Suppressor macrophage treated with lipopolysaccharide for 4 hours (primary cell): Measurements from ENCODE around the gene NTHL1.

Experiments
- DNase-seq: peaks from one replicate; pipeline ENCODE4 v3.0.0-alpha.2; 2020

NTHL1 gene

DNA sequence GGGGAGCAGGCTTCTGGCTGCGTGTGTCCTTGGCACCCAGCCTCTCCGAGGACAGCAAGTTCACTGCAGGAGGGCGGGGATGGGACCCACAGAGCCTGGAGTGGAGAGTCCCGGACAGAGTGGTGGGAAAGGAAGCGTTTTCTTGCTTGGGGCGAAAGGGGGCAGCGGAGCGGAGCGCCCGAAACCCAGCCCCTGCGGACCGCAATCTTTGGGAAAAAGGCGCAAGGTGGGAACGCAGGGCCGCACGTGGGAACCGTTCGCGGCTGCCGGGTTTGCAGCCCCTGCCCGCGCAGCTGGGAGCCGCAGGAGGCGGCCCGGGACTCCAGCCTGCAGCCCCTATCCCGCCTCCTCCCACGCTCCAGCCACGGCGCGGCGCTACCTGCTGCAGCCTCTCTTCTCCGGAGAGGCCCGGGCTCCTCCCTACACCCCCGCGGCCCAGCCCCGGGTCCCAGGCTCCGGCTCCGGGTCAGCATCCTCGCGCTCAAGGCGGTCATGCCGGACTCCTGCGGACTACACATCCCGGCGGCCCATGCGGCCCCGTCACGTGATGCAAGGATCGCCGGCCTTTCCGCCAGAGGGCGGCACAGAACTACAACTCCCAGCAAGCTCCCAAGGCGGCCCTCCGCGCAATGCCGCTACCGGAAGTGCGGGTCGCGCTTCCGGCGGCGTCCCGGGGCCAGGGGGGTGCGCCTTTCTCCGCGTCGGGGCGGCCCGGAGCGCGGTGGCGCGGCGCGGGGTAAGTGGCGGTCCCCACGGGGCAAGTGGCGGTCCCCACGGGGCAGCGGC lies at the start of gene NTHL1, which contains the start of gene TSC2:
Gene NTHL1, minus strand, starts transcription at position 505 of the 786 bp plus-strand sequence. Its CDS starts 11 bp downstream, at position 494.
Gene TSC2, plus strand, starts transcription at position 656 of the 786 bp plus-strand sequence. CDS start 631 bp downstream, outside the sequence.
- peak; percentile 97 for DNase-seq

DNA sequence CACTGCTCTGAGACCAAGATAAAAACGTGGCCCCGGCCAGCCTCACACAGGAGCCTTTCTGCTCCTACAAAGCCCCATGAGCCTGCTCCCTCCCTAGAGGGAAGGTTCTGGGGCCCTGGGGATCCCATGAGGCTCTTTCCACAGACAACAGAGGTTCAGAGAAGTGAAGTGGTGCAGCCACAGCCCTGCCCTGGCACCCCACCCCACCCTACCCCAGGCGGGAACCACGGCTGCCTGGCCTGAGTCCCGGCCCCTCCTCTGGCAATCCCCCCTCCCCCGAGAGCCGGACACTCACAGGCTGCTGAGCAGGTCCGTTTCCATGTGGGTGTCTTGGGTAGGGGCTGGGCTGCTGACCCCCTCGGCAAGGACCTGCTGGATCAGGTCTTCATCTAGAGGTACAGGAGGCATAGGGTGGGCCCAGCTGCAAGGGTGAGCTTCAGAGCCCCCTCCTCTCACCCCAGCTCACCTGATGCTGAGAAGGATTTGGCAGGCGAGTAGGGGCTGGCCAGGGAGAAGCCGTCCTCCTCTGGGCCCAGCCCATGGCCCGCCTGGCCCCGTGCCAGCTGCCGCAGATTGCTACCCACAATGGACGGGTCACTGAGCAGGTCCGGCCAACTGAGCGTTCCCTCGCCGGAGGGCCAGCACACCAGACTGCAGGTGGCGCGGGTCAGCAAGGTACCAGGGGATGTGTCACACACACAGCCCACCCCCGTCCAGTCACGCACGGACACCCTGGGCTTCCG lies 49.4 kb upstream of the NTHL1 start:
- no peak for DNase-seq

DNA sequence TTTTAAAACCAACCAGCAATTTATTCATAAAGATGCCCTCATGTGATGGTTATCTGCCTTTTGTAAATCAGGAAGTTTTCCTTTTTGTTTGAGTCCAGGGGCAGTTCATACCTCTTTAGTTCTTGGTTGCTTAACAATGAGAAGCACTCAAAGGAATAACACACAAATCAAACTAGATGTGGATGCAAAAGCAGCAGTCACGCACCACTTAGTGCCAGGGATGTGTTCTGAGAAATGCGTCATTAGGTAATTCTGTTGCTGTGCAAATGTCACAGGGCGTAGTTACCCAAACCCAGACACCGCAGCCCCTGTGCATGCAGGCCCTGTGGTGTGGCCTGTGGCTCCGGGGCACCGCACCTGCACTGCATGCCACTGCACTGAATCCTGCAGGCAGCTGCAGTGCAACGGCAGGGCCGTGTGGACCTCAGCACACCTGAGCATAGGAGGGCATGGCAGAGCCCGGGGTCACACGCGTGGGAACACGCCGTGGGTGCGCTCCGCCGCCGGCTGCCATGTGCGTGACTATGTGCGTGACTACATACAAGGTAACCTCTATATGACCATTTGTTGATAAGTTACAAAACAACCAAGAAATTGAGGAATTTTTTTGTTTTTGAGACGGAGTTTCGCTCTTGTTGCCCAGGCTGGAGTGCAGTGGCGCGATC lies 48.4 kb upstream of the NTHL1 start:
- DNase-seq, result no peak

DNA sequence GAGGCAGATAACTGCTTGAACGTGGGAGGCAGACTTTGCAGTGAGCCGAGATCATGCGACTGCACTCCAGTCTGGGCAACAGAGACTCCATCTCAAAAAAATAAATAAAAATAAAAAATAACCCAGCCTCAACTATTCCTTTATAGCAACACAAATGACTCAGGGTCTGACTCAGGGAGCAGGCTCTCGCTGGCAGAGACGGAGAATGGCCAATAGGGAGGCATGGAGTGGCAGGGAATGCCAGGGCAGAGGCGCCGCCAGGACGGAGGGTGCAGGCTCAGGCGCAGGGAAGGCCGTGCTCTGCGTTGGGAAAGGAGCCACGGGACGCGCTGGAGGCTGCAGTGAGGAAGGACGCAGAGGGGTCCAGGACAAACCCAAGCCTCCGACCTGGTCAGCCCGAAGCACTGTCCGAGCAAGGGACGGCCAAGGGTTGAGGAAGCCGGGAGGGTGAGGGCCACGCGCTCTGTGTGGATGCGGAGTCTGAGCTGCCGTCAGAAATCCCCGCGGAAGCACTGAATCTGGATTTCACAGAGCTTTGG lies 47.8 kb upstream of the NTHL1 start:
- no peak for DNase-seq

DNA sequence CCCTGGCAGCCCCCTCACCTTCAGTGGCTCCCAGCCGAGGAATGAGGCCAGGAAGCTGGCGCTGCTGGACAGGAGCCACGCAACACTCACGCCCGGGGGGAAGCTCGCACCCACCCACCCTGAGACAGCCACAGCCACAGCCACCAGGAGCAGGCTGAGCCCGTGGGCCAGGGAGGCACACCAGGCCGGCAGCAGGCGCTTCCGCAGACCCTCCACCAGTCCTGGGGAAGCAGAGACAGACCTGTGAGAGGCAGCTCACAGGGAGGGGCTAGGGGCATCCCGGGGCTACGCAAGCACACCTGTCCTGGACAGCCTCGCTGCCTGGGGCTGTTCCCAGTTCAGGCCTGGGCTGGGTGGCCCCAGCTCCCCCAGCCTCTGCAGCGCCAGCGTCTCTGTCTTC lies 46.2 kb upstream of the NTHL1 start:
- no peak for DNase-seq

DNA sequence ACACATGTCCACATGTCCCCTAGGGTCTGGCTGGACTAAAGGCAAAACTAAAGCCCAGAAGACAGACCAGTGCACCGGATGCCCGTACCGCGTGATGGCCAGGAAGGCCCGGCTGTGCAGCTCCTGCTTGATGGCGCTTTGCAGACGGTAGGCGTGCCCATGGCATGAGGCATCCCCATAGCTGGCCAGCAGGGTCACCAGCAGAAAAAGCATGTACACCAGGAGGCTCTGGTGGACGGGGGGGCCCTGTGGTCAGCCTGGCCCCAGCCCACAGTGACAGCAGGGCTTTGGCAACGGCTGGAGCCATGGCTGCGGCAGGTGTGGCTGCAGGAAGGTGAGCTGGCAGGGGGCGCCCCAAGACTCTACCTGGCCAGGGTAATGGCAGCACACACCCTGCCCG lies 45.2 kb upstream of the NTHL1 start:
- no peak for DNase-seq

DNA sequence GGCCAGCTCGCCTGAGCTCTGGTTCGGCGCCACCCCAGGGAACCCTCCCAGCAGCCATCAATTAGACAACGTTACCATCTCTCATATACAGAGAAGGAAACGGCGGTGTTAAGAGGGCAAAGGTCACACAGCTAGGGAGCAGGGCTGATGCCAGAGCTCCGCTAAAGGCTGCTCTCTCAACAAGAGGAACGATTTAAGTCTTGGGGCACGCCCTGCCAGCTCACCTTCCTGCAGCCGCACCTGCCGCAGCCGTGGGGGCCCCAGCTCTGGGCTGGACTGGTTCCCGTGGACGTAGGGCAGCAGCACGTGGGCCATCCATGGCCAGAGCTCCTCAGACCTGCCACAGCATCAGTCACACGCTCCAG lies 44.6 kb upstream of the NTHL1 start:
- DNase-seq, result no peak

DNA sequence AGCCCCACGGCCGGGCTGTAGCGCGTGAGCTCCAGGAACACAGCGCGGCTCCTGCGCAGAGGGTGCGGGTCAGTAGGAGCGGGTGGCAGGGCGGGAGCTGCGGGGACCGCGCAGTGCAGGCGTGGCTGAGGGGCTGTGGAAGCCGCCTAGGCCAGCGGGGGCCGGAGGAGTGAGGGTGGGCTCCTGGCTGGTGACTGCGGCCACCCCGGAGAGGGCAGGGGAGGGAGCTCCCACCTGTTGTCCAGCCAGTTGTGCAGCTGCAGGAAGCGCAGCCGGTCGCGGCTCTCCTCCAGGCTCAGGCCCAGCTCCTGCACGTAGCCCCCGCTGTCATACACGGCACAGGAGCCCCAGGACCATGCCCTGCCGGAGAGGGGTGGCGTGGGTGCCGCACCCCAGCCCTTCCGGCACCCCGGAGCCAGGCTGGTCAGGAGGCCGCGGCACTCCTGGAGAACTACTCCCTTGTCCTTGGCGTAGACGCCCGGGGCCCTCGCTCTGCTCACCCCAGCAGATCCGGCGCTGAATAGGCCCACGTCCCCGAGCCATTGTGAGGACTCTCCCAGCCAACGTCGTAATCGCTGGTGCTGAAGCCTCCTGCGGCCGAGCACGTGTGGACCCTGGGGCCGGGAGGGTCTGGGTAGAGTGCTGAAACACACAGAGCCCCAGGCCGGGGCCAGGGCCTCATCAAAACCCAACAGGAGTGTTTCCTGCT lies 44.1 kb upstream of the NTHL1 start:
- no peak for DNase-seq

DNA sequence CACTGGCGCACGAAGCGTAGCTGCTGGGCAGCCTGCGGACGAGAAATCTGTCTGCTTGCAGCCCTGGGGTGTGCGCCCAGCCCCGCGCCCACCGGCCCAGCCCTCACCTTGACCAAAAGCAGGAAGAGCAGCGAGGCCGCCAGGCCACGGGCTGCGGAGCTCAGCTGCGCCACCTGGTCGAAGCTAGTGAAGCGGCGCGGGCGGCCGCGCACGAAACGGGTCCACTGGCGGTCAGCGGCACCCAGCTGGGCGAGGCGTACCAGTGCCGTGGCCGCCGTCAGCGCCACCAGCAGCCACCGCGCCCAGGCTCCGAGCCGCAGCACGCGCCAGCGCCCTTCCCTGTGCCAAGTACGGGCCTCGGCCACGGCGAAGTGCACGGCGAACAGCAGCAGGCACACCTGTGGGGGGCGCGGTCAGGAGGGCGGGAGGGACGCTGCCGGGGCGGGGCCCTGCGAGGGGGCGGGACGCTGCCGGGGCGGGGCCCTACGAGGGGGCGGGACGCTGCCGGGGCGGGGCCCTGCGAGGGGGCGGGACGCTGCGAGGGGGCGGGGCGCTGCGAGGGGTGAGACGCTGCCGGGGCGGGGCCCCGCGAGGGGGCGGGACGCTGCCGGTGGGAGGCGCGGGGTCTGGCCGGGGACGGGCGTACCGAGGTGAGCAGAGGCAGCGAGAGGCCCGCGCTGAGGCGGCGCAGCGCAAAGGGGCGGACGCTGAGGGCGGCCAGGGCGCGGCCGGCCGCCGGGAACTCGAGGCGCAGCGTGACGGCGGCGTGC lies 43.3 kb upstream of the NTHL1 start:
- no peak for DNase-seq

DNA sequence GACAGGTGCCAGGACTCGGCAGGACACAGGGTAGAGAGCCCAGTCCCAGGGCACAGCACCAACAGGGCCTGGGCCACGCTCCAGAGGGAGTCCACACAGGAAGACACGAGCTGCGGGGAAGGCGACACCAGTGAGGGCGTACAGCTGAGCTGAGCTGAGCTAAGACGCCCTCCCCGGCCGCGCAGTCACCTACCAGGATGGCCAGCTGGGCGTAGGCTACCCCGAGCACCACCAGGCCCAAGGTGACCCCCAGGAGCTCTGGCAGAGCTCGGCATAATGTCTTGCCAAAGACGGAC lies 42.8 kb upstream of the NTHL1 start:
- no peak for DNase-seq

DNA sequence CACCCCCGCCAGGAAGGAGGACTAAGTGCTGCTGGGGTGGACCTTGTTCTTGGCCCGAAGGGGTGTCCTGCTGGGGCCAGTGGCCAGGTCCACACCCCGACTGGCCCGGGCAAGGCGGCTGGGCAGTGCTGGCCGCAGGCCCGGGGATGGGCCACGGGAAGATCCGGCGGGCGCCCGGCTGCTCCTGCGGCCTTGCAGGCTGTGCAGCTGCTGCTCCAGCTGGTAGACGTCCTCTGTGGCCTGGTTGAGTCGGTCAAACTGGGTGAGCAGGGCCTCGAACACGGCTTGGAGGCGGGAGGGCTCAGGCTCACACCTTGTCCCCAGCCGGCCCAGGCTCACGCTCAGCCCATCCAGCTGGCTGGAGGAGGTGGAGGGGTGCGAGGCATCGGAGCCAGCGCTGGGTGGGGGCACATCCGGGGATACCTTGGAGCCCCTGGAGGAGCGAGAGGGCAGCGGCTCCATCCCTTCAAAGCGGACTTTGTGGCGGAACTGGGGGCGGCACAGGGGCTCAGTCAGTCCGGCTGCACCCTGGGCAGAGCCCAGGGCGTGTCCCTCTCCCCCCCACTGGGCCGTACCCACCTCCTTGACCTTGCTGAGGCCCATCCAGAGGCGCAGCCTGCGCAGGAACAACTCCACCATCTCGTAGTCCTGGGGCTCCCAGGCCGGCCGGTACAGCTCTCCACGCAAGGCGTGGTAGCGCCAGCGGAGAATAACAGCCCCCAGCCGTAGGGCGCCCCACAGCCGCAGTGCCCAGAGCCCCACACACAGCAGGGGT lies 42.3 kb upstream of the NTHL1 start:
- no peak for DNase-seq

DNA sequence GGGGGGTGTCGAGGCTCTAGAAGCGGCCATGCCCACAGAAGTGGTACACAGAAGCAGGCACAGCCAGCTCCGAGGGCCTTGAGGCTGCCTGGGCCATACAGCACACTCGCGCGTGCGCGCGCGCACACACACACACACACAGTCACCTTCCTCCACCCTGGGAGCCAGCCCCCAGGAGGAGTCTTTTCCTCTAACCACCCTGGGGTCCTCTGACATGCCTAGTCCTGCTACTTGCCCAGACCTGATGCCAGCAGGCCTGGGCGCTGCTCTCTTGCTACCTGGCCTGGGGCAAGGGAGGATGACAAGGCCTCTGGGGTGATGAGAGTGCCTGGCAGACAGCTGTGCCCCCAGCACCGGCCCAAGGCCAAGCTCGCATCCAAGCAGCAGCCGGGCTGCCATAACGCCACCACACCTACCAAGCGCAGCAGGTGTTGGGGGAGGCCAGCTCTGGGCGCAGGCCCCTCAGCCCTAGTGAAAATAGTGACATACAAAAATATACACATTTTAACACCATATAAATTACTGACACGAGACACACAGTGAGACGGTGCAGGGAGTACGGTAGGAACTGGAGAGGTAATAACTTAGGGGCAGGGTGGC lies 41.2 kb upstream of the NTHL1 start:
- DNase-seq, result no peak

DNA sequence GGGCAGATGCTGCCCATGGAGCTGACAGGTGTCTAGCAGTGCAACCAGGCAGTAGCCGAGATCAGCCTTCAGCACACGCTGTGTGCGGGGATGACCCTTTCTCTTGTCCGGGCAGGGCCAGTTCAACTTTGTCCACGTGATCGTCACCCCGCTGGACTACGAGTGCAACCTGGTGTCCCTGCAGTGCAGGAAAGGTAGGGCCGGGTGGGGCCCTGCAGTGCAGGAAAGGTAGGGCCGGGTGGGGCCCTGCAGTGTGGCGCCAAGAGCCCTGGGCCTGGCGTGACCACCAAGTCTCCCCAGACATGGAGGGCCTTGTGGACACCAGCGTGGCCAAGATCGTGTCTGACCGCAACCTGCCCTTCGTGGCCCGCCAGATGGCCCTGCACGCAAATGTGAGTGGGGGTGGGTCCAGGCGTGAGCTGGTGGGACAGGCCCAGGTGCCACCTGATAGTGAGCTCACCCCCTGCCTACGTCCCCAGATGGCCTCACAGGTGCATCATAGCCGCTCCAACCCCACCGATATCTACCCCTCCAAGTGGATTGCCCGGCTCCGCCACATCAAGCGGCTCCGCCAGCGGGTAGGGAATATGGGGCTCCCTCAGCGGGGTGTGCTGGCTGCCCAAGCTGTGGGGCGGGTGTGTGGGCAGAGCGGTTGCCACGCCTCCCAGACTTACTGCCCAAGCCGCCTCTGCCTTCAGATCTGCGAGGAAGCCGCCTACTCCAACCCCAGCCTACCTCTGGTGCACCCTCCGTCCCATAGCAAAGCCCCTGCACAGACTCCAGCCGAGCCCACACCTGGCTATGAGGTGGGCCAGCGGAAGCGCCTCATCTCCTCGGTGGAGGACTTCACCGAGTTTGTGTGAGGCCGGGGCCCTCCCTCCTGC lies 40.4 kb upstream of the NTHL1 start:
- no peak for DNase-seq

DNA sequence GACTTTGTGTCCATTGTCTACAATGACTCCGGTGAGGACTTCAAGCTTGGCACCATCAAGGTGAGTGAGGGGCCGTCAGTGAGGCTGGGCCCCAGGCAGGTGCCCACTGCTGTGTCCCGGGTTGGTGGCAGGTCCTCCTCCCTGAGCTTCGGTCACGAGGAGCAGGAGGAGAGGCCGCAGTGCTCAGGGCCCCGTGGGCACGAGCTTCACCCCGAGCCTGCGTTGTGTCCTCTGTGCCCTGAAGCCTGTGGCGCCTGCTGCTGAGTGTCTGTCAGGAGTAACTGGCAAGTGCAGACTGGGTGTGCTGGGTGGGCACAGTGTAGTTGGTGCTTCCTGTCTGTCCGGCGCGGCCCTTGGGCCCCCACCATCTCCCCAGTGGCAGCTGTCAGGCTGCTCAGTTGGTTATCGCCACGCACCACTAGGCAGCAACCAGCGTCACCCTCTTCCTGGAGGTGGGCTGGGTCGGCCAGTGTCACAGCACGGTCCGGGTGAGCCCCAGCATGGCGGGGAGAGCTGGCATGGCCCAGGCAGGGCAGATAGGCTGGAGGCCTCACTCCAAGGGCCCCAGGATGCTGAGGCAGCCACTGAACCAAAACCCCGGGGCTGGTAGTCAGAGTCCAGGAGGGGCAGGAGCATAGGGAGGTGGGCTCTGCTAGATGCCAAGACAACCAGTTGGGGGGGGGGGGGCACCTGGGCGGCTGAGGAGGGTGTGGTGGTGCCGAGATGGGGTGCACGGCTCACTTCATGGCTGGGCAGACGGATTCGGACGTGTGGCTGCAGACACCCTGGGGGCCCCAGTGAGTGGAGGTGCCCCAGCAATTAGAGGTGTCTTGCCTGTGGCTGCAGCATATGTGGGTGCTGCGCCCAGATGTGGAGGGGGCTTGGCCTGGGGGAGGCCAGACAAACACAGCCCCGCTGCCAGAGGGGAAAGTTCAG lies 39.4 kb upstream of the NTHL1 start:
- no peak for DNase-seq

DNA sequence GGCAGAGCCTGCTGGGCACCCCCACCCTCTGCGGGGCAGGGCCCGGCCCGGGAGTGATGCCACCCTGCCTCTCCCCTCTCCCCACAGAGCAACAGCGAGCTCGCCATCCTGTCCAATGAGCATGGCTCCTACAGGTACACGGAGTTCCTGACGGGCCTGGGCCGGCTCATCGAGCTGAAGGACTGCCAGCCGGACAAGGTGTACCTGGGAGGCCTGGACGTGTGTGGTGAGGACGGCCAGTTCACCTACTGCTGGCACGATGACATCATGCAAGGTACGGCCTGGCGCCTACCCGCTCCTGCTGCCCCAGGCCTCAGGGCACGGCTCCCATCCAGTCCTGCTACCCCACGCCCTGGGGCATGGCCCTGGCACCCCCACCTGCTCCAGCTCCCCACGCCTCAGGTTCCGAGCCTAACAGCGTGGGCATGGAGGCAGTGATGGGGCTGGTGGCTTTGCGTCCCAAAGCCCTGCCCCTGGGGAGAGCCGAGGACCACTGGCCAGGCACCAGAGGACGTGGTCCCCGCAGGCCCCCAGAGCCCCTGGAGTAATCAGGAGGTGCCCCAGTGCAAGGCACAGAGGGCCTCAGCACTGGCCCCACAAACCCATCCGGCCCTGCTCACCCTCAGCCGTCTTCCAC lies 38.6 kb upstream of the NTHL1 start:
- DNase-seq, result no peak

DNA sequence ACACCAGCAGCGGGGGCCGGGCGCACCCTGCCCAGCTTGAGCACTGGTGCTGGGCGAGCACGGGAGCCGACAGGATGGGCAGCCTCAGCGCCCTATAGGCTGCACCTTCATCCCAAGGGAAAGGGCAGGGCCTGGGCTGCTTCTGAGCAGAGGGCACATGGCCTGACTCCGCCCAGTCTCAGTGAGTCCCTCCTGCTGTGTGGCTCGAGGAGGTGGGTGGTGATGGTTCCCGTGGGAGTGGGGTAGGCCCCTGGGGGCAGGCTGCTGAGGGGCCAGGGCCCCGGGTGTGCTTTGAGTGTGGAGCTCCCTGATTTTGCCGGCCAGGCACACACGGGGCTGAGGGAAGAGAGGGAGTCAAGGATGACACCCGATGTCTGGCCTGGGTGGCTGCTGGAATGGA lies 38.0 kb upstream of the NTHL1 start:
- no peak for DNase-seq

DNA sequence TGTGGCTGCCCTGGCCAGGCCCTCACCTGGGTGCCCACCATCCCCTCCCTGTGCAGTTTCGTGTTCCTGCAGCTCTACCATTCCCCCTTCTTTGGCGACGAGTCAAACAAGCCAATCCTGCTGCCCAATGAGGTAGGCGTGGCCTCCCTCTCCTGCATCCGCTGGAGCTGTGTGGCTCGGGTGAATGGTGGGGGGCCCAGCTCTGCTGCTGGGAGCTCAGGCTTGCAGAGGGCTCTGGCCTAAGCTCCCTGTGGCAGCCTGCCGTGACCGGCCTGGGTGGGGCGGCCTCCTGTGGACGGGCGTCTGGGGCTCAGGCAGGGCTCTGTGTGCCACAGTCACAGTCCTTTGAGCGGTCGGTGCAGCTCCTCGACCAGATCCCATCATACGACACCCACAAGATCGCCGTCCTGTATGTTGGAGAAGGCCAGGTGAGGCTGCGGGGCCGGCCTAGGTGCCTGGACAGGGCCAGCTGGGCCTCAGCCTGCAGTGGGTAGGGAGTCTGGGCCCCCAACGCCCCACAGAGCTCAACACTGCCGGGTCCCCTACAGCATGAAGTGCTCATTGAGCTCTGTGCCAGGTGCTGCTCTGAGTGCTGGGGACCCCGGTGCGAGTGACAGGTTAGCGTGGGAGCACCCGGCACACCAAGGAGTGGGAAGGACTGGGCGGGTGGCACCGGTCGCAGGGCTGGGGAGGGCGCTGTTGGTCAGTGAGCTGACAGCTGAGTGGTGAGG lies 37.4 kb upstream of the NTHL1 start:
- DNase-seq, result no peak
